Activated CD4-positive, alpha-beta T cell treated with anti-CD3 and anti-CD28 coated beads for 36 hours (primary cell): ENCODE data around the gene KMT2C. TPM values are rescaled to one million over a fixed set of nuclear protein-coding genes. Genes with fewer than 3 reads are reported as not detected.
"Not testable (repeated sequence)": the region's sequence is repeated elsewhere in the genome, so short reads cannot be mapped to it uniquely, and the experiment has no call there.

Experiments used
- ATAC-seq: fragments of 200-7000 bp; cut with Tn5 transposase; one replicate; pipeline ENCODE4 v1.10.0; 2021; ENCODE audit warnings: mild to moderate bottlenecking, moderate library complexity
- CTCF ChIA-PET: fragments of 350-600 bp; sonication (Branson Sonifier 250); formaldehyde crosslinking; loops from one replicate; lab custom pipeline; 2021; ENCODE audit warnings: antibody characterized with exemption; lab: Charles Lee
- POLR2A ChIA-PET: fragments of 350-600 bp; sonication (Branson Sonifier 250); formaldehyde crosslinking; loops from one replicate; lab custom pipeline; 2021; ENCODE audit warnings: antibody characterized with exemption, inconsistent platforms; lab: Charles Lee
- DNase-seq: peaks from one replicate; pipeline ENCODE4 v3.0.0-alpha.2; 2020
- H3K27ac Mint-ChIP-seq: one replicate; pipeline ENCODE4 v1.8.0; 2021; ENCODE audit warnings: mixed read lengths
- H3K27me3 Mint-ChIP-seq: one replicate; pipeline ENCODE4 v1.8.0; 2021; ENCODE audit warnings: mixed read lengths
- H3K36me3 Mint-ChIP-seq: one replicate; pipeline ENCODE4 v1.8.0; 2021; ENCODE audit warnings: low read depth, mixed read lengths
- H3K4me1 Mint-ChIP-seq: one replicate; pipeline ENCODE4 v1.8.0; 2021; ENCODE audit warnings: mixed read lengths
- H3K4me3 Mint-ChIP-seq: one replicate; pipeline ENCODE4 v1.8.0; 2021; ENCODE audit warnings: mild to moderate bottlenecking, moderate library complexity, mixed read lengths
- H3K9me3 Mint-ChIP-seq: one replicate; pipeline ENCODE4 v1.8.0; 2021; ENCODE audit warnings: low read depth, mixed read lengths
- intact Hi-C, 2 experiments: fragments of 100-400 bp; cut with DNase I in 1 of 2; cut with micrococcal nuclease in 1 of 2; formaldehyde crosslinking; loops; one replicate each; pipeline versions ENCODE4 v1.14.2 to v1.15.1; 2022 to 2024; cut with DNase I, micrococcal nuclease
- total RNA-seq, 2 experiments: library from RNA; stranded (reverse); gene quantifications; one replicate each; pipeline ENCODE4 v1.2.3, GENCODE V29; 2021

Gene KMT2C
- total RNA-seq, 2 experiments from 2014 or later, result 35.9 to 42.7 TPM

- ChIA-PET POLR2A (interaction anchor here (1.6 kb wide), 1 partner anchor 30 kb away, joined by 6 read pairs; no protein-coding TSS in a partner anchor), CTCF (no interaction called here)
- Mint-ChIP-seq H3K4me3 (peak overlapping the region; percentile 88), H3K9me3 (peaks cover under 1% of the 10 kb centered on the region), H3K36me3 (no peaks in the 10 kb centered on the region), H3K4me1 (peaks cover 5% of the 10 kb centered on the region), H3K27me3 (no peaks in the 10 kb centered on the region), H3K27ac (peak overlapping the region; percentile 84)
- ATAC-seq, result no peak
- intact Hi-C loops, result loop anchor here in 1 of 2 experiments (2.0 to 10.0 kb wide), 2 partner anchors 48 to 950 kb away; partner anchors contain the start of gene RHEB
- DNase-seq, result no peak
Observed at GRCh38 chr7:152465119-152465387, 29.2 kb upstream of the KMT2C start.

- ATAC-seq (peak; percentile 18), DNase-seq (peak; percentile 83)
- intact Hi-C loops, result loop anchor here (1.0 to 10.0 kb wide), 9 partner anchors 28 to 950 kb away; partner anchors contain the start of genes XRCC2 (in 2 of the 2), ACTR3B (in 1 of the 2), GALNT11 (in 1 of the 2) and KMT2C (in 1 of the 2)
- ChIA-PET POLR2A (interaction anchor here (1.6 kb wide), 1 partner anchor 30 kb away, joined by 6 read pairs; no protein-coding TSS in a partner anchor), CTCF (no interaction called here)
- Mint-ChIP-seq H3K9me3 (no peaks in the 10 kb centered on the region), H3K27me3 (no peaks in the 10 kb centered on the region), H3K36me3 (no peaks in the 10 kb centered on the region), H3K4me3 (peak overlapping the region; percentile 88), H3K4me1 (peaks cover 5% of the 10 kb centered on the region), H3K27ac (peak overlapping the region; percentile 84)
Observed at GRCh38 chr7:152464312-152465118, 28.7 kb upstream of the KMT2C start.

GRCh38 chr7:152463709-152464311 is 28.0 kb upstream of the KMT2C start:
- DNase-seq (peak; percentile 100), ATAC-seq (peak; percentile 95)
- Mint-ChIP-seq H3K27ac (no peak overlapping the region), H3K27me3 (no peaks in the 10 kb centered on the region), H3K36me3 (no peaks in the 10 kb centered on the region), H3K4me3 (peak overlapping the region; percentile 88), H3K4me1 (peaks cover 5% of the 10 kb centered on the region), H3K9me3 (no peaks in the 10 kb centered on the region)
- POLR2A ChIA-PET, result interaction anchor here (0.8 to 1.6 kb wide), 2 partner anchors 29 to 436 kb away, joined by 3 to 6 read pairs; no protein-coding TSS in a partner anchor
- CTCF ChIA-PET, result interaction anchor here (1.2 kb wide), 1 partner anchor 19 kb away, joined by 3 read pairs; no protein-coding TSS in a partner anchor
- intact Hi-C loops, result loop anchor here (1.0 to 10.0 kb wide), 10 partner anchors 28 to 949 kb away; partner anchors contain the start of genes KMT2C (in 2 of the 2), XRCC2 (in 2 of the 2), ACTR3B (in 1 of the 2) and GALNT11 (in 1 of the 2)

- Mint-ChIP-seq H3K4me1 (peaks cover 5% of the 10 kb centered on the region), H3K27ac (peak overlapping the region; percentile 84), H3K36me3 (no peaks in the 10 kb centered on the region), H3K4me3 (peak overlapping the region; percentile 88), H3K27me3 (no peaks in the 10 kb centered on the region), H3K9me3 (no peaks in the 10 kb centered on the region)
- ATAC-seq (peak; percentile 2), DNase-seq (no peak)
- POLR2A ChIA-PET, result interaction anchor here (0.8 to 1.6 kb wide), 2 partner anchors 28 to 435 kb away, joined by 3 to 6 read pairs; no protein-coding TSS in a partner anchor
- CTCF ChIA-PET, result interaction anchor here (0.6 to 1.6 kb wide), 3 partner anchors 19 to 28 kb away, joined by 3 to 6 read pairs (median 3); no protein-coding TSS in a partner anchor
- intact Hi-C loops, result loop anchor here (1.0 to 10.0 kb wide), 5 partner anchors 27 to 948 kb away; partner anchors contain the start of genes KMT2C (in 1 of the 2), RHEB (in 1 of the 2) and XRCC2 (in 1 of the 2)
Observed at GRCh38 chr7:152462995-152463708, 27.3 kb upstream of the KMT2C start.

GRCh38 chr7:152459724-152460251 is 24.0 kb upstream of the KMT2C start:
- Mint-ChIP-seq H3K27me3 (no peaks in the 10 kb centered on the region), H3K9me3 (no peaks in the 10 kb centered on the region), H3K36me3 (no peaks in the 10 kb centered on the region), H3K27ac (no peak overlapping the region), H3K4me3 (no peak overlapping the region), H3K4me1 (peaks cover 3% of the 10 kb centered on the region)
- CTCF ChIA-PET, result interaction anchor here (0.6 kb wide), 1 partner anchor 146 kb away, joined by 3 read pairs; no protein-coding TSS in a partner anchor
- DNase-seq, result no peak
- ATAC-seq, result no peak
- POLR2A ChIA-PET, result no interaction called here
- intact Hi-C loops, result loop anchor here (5.0 to 10.0 kb wide), 3 partner anchors 218 to 945 kb away; partner anchors contain the start of genes RHEB (in 1 of the 2) and XRCC2 (in 1 of the 2)

GRCh38 chr7:152451356-152451755 is 15.6 kb upstream of the KMT2C start:
- no peak for ATAC-seq
- no peaks in the 10 kb centered on the region for H3K27me3 Mint-ChIP-seq
- H3K27ac Mint-ChIP-seq, result no peak overlapping the region
- POLR2A ChIA-PET, result no interaction called here
- no peaks in the 10 kb centered on the region for H3K4me1 Mint-ChIP-seq
- no peak for DNase-seq
- no peaks in the 10 kb centered on the region for H3K36me3 Mint-ChIP-seq
- intact Hi-C loops, result no loop called here
- H3K4me3 Mint-ChIP-seq, result no peak overlapping the region
- CTCF ChIA-PET, result no interaction called here
- no peaks in the 10 kb centered on the region for H3K9me3 Mint-ChIP-seq

- POLR2A ChIA-PET, H3K36me3 Mint-ChIP-seq, DNase-seq, H3K9me3 Mint-ChIP-seq, ATAC-seq, H3K4me3 Mint-ChIP-seq, intact Hi-C loops, H3K4me1 Mint-ChIP-seq, H3K27me3 Mint-ChIP-seq, H3K27ac Mint-ChIP-seq, CTCF ChIA-PET: not testable (repeated sequence)
Observed at GRCh38 chr7:152445386-152446008, 9.7 kb upstream of the KMT2C start.

GRCh38 chr7:152443586-152443985 is 7.8 kb upstream of the KMT2C start:
- DNase-seq (no peak), ATAC-seq (no peak)
- H3K9me3 Mint-ChIP-seq, result no peaks in the 10 kb centered on the region
- no peaks in the 10 kb centered on the region for H3K27me3 Mint-ChIP-seq
- no peak overlapping the region for H3K4me3 Mint-ChIP-seq
- ChIA-PET CTCF (no interaction called here), POLR2A (no interaction called here)
- H3K4me1 Mint-ChIP-seq, result no peaks in the 10 kb centered on the region
- intact Hi-C loops, result no loop called here
- no peak overlapping the region for H3K27ac Mint-ChIP-seq
- no peaks in the 10 kb centered on the region for H3K36me3 Mint-ChIP-seq

- intact Hi-C loops, result no loop called here
- H3K27me3 Mint-ChIP-seq, result no peaks in the 10 kb centered on the region
- H3K4me3 Mint-ChIP-seq, result no peak overlapping the region
- H3K4me1 Mint-ChIP-seq, result peaks cover 2% of the 10 kb centered on the region
- H3K27ac Mint-ChIP-seq, result no peak overlapping the region
- CTCF ChIA-PET, result no interaction called here
- POLR2A ChIA-PET, result no interaction called here
- ATAC-seq (no peak), DNase-seq (no peak)
- H3K36me3 Mint-ChIP-seq, result no peaks in the 10 kb centered on the region
- no peaks in the 10 kb centered on the region for H3K9me3 Mint-ChIP-seq
Observed at GRCh38 chr7:152442330-152442835, 6.6 kb upstream of the KMT2C start.

- ATAC-seq, POLR2A ChIA-PET, intact Hi-C loops, DNase-seq, H3K4me1 Mint-ChIP-seq, H3K36me3 Mint-ChIP-seq, CTCF ChIA-PET, H3K27me3 Mint-ChIP-seq, H3K9me3 Mint-ChIP-seq, H3K27ac Mint-ChIP-seq, H3K4me3 Mint-ChIP-seq: not testable (repeated sequence)
Observed at GRCh38 chr7:152441810-152442209, 6.0 kb upstream of the KMT2C start.
